HUES64 (cell line): ENCODE measurements around the gene UPF2.
A peak's percentile ranks its signal among the peaks of the same experiment; 100 is the strongest.

Experiments used
- H3K27ac ChIP-seq: 2 replicates; pipeline ENCODE4 v1.7.0; 2013; ENCODE audit warnings: low read depth, low read length, inconsistent platforms
- H3K27me3 ChIP-seq: 2 replicates; pipeline ENCODE4 v1.6.1; 2013; ENCODE audit warnings: mild to moderate bottlenecking, low read length; ENCODE audit not compliant: insufficient read depth
- H3K36me3 ChIP-seq: 2 replicates; pipeline ENCODE4 v1.6.1; 2013; ENCODE audit warnings: mild to moderate bottlenecking, low read length; ENCODE audit not compliant: insufficient read depth
- H3K4me1 ChIP-seq: 2 replicates; pipeline ENCODE4 v1.6.1; 2013; ENCODE audit warnings: mild to moderate bottlenecking, low read length, moderate library complexity; ENCODE audit not compliant: insufficient read depth
- H3K4me3 ChIP-seq: 2 replicates; pipeline ENCODE4 v1.5.1; 2013; ENCODE audit warnings: mild to moderate bottlenecking, low read length, moderate library complexity
- H3K9ac ChIP-seq: 2 replicates; pipeline ENCODE4 v1.6.1; 2013; ENCODE audit warnings: mild to moderate bottlenecking, low read depth, low read length
- H3K9me3 ChIP-seq: 2 replicates; pipeline ENCODE4 v1.6.1; 2013; ENCODE audit warnings: low read depth, low read length; ENCODE audit not compliant: insufficient read depth
- WGBS: fragments of 150-250, 120-280 bp; methylation state at CpG from one replicate; pipeline ENCODE4 v1.1.7; 2013; ENCODE audit warnings: missing lambda C conversion rate; 5-methylcytosine and 5-hydroxymethylcytosine counted together

The UPF2 gene

DNA sequence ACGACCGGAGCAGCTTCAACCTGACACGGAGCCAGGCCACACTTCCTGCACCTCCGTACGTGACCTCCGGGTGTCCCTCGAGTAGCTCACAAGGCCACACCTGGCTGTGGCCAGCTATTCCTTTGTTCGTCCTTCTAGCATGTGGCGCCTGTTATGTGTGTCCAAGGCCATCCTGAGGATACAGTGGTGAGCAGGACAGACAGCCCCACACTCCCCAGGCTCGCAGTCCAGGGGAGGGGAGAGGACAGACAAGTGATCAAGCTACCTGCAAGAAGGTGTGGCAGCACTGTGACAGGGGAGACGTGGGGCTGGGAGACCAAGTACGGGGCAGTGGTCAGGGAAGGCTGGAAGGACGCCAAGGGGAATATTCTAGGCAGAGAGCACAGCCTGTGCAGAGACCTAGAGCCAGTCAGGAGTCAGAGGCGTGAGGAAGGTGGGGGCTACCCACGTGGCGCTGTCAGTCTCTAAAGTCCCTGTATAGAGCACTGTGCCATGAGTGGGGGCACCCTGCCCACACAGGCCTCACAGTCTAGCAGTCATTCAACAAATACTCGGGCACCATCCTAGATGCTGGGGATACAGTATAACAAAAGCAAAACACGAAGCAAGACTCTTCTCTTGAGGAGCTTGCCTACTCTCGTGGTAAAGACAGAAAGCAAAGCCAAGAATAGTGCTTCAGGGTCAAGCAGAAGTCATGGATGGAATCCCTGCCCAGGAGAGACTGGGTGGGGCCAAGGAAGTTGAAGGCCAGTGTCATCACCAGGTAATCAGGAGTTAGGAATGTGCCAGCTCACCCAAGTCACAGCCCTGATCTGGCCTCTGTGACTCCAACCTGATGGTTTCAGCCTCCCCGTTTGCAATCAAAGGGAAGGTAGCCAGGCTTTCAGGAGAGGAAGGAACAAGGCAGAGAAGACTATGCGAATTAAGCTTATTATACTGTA, 160.9 kb downstream of the UPF2 start:
- H3K9me3 ChIP-seq: no peaks in the 10 kb centered on the region
- WGBS: 88% methylated on average over 20 of the region's 21 CpGs
- no peaks in the 10 kb centered on the region for H3K27me3 ChIP-seq
- no peaks in the 10 kb centered on the region for H3K4me1 ChIP-seq
- no peak overlapping the region for H3K27ac ChIP-seq
- H3K4me3 ChIP-seq: no peak overlapping the region
- no peaks in the 10 kb centered on the region for H3K36me3 ChIP-seq
- H3K9ac ChIP-seq: no peak overlapping the region

GRCh38 chr10:11881030-11881476, 161.6 kb downstream of the UPF2 start:
- H3K9me3 ChIP-seq: no peaks in the 10 kb centered on the region
- H3K4me3 ChIP-seq: no peak overlapping the region
- no peaks in the 10 kb centered on the region for H3K36me3 ChIP-seq
- no peaks in the 10 kb centered on the region for H3K27me3 ChIP-seq
- 85% methylated on average over 11 of the region's 11 CpGs for WGBS
- H3K9ac ChIP-seq: no peak overlapping the region
- no peak overlapping the region for H3K27ac ChIP-seq
- H3K4me1 ChIP-seq: no peaks in the 10 kb centered on the region

DNA sequence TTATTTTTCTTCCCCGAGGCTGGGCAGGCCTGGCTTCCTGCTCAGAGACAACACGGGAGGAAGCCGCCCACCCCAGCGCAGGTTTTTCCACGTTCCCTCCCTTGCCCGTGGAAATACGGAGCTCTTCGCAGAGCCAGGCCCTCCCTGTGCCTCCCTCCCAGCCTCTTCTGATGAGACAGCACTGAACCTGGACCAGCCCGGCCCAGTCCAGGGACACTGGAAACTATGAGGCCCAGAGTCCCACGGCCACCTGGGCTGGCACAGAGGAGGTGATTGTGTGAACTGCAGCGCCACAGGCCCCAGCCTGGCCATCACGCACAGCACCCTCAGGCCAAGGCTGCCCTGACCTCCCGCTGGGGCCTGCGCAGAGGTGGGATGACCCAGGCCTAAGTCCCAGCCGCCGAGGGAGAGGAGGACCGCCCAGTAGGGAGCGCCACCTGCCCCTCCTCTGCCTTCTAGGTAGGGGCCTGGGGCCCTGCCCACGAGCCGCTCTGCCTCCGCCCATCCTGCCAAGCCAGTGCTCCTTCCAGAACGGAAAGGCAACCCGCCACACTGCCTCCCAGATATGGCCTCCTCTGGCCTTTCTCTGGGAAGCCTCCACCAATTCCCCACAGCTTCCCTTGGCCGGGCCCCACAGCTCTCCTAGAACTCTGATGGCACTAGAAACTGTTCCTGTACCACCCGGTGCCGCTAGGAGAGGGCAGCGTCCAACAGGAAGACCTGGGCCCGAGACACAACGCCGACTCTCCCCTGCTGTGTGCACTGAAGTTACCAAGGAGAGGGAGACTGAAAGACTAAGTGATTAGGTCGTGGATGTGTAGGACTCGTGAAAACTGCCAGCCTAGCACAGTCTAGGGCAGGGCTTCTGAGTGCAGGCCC, 162.2 kb downstream of the UPF2 start:
- H3K4me1 ChIP-seq: peaks cover 4% of the 10 kb centered on the region
- WGBS: 87% methylated on average over 31 of the region's 32 CpGs
- no peak overlapping the region for H3K27ac ChIP-seq

DNA sequence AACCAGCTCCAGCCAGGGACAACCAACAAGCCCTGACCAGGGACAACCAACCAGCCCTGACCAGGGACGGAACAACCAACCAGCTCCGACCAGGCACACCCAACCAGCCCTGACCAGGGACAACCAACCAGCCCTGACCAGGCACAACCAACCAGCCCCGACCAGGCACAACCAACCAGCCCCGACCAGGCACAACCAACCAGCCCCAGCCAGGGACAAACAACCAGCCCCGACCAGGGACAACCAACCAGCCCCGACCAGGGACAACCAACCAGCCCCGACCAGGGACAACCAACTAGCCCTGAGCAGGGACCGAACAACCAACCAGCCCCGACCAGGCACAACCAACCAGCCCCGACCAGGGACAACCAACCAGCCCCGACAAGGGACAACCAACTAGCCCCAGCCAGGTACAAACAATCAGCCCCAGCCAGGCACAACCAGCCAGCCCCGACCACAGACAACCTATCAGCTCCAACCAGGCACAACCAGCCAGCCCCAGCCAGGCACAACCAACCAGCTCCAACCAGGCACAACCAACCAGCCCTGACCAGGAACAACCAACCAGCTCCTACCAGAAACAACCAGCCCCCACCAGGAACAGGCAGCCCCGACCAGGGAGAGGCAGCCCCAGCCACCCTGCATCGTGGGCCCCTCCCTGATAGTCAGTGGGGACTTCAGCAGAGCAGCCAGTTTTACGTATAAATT, 163.1 kb downstream of the UPF2 start:
- Histone ChIP-seq H3K27ac (no peak overlapping the region), H3K27me3 (no peaks in the 10 kb centered on the region), H3K9ac (no peak overlapping the region), H3K4me1 (peaks cover 13% of the 10 kb centered on the region), H3K4me3 (no peak overlapping the region), H3K9me3 (no peaks in the 10 kb centered on the region), H3K36me3 (no peaks in the 10 kb centered on the region)
- 87% methylated on average over 15 of the region's 15 CpGs for WGBS

More for the DNA sequence above, 162.2 kb downstream of the UPF2 start:
- Histone ChIP-seq H3K4me3 (no peak overlapping the region), H3K9ac (no peak overlapping the region), H3K9me3 (no peaks in the 10 kb centered on the region), H3K27me3 (no peaks in the 10 kb centered on the region), H3K36me3 (no peaks in the 10 kb centered on the region)

DNA sequence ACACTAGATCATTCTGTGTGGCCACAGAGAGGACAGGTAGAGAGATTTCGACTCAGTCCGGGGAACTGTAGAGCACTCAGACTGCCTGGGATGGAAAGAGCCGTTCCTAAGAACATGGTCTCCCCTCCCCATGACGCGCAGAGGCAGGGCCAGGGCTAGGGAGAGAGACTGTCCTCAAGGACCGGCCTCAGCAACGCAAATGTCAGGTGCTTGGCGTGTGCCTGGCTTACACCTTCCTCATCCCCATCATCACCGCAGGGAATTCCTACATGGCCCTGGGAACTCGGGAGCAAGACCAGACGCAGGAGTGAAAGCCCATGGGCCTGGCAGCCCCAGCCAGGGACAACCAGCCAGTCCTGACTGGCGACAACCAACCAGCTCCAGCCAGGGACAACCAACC, 163.8 kb downstream of the UPF2 start:
- Histone ChIP-seq H3K27me3 (no peaks in the 10 kb centered on the region), H3K36me3 (no peaks in the 10 kb centered on the region), H3K9me3 (no peaks in the 10 kb centered on the region), H3K4me3 (no peak overlapping the region), H3K9ac (no peak overlapping the region), H3K4me1 (peaks cover 14% of the 10 kb centered on the region), H3K27ac (no peak overlapping the region)
- WGBS: 87% methylated on average over 12 of the region's 12 CpGs

DNA sequence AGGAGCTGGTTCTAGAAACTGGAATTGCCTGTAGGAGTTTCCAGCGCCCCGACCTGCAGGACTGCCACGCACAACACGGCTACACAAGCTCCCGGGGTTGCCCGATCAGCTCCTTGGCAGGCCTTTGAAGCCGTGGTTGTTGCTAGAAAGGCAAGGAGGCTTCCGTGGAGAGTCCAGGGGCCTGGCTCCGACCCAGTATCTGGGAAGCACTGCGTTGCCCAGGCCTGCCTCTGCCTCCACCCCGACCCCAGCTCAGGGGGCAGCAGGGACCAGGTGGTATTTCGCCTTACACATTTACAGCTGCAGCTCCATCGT, 165.1 kb downstream of the UPF2 start:
- no peak overlapping the region for H3K9ac ChIP-seq
- H3K4me1 ChIP-seq: peaks cover 17% of the 10 kb centered on the region
- H3K27ac ChIP-seq: no peak overlapping the region
- WGBS: 88% methylated on average over 13 of the region's 13 CpGs
- no peaks in the 10 kb centered on the region for H3K9me3 ChIP-seq
- H3K27me3 ChIP-seq: no peaks in the 10 kb centered on the region
- H3K4me3 ChIP-seq: no peak overlapping the region
- H3K36me3 ChIP-seq: no peaks in the 10 kb centered on the region

- H3K9ac ChIP-seq: no peak overlapping the region
- no peaks in the 10 kb centered on the region for H3K9me3 ChIP-seq
- no peaks in the 10 kb centered on the region for H3K36me3 ChIP-seq
- 93% methylated on average over 19 of the region's 19 CpGs for WGBS
- no peak overlapping the region for H3K4me3 ChIP-seq
- peaks cover 17% of the 10 kb centered on the region for H3K4me1 ChIP-seq
- no peaks in the 10 kb centered on the region for H3K27me3 ChIP-seq
- no peak overlapping the region for H3K27ac ChIP-seq
These were observed 165.6 kb downstream of the UPF2 start for GRCh38 chr10:11876805-11877590.

GRCh38 chr10:11876324-11876723, 166.3 kb downstream of the UPF2 start:
- 96% methylated on average over 6 of the region's 6 CpGs for WGBS
- no peak overlapping the region for H3K4me3 ChIP-seq
- H3K36me3 ChIP-seq: no peaks in the 10 kb centered on the region
- no peaks in the 10 kb centered on the region for H3K9me3 ChIP-seq
- no peaks in the 10 kb centered on the region for H3K27me3 ChIP-seq
- H3K27ac ChIP-seq: no peak overlapping the region
- H3K4me1 ChIP-seq: peaks cover 17% of the 10 kb centered on the region
- H3K9ac ChIP-seq: no peak overlapping the region

DNA sequence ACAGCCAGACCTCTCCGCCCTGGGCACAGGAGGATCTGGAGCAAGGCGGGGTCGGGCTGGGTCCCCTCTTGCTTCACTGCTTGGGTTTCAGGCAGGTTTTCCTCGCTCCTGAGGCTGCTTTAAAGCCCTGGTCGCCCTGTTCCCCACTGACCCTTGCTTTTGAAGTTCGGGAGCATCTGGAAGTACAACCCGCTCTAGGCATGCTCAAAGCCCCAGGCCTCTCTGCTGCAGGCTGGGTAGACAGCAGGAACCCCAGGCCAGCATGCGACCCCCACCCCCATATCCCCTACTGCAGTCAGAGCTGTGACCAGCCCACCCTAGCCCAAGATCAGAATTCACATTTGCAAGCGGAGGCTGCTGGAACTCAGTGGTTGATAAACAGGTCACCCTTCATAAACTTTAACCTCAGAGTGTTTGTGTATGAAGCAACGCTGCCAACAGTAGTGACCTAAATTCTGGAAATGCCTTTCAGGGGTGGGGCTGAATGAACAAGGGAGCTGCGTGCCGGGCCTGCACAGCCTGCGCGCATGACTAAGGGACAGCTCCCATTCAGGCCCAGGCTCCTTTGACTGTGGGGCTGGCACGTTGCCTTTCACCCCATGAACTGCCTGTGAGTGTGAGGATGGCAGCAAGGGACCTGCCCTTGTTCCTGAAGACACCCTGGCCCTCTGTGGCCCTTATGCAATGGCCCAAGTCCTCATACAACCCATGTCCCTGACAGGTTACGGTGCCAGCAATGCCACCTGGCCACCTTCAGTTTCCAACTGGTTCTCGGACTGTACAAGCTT, 166.9 kb downstream of the UPF2 start:
- Histone ChIP-seq H3K27me3 (no peaks in the 10 kb centered on the region), H3K4me1 (peaks cover 17% of the 10 kb centered on the region), H3K27ac (peak overlapping the region; percentile 76), H3K9me3 (no peaks in the 10 kb centered on the region), H3K4me3 (no peak overlapping the region), H3K9ac (peak overlapping the region; percentile 36; the same call in 1 of the 2 replicates), H3K36me3 (no peaks in the 10 kb centered on the region)
- WGBS: 77% methylated on average over 17 of the region's 17 CpGs
